CD4-positive, alpha-beta T cell treated with Interleukin-15 for 4 hours (primary cell): ENCODE measurements around the gene RMI1.
A peak's percentile ranks its signal among the peaks of the same experiment; 100 is the strongest.
"Not testable (repeated sequence)": the region's sequence is repeated elsewhere in the genome, so short reads cannot be mapped to it uniquely, and the experiment has no call there.

Experiments used
- DNase-seq: peaks from one replicate; pipeline ENCODE4 v3.0.0-alpha.2; 2020; ENCODE audit warnings: low spot score

The RMI1 gene

GRCh38 chr9:83980395-83981125 lies at the start of gene RMI1:
TSS of gene RMI1 (plus strand) at chr9:83980805. CDS start at chr9:84000987, 20,182 bp downstream.
- peak; percentile 99 for DNase-seq

GRCh38 chr9:83930881-83931280 lies 49.7 kb upstream of the RMI1 start:
- no peak for DNase-seq

- DNase-seq: no peak
Measured at GRCh38 chr9:83932011-83932410, 48.6 kb upstream of the RMI1 start.

- no peak for DNase-seq
Measured at GRCh38 chr9:83932851-83933250, 47.8 kb upstream of the RMI1 start.

GRCh38 chr9:83933790-83934189 lies 46.8 kb upstream of the RMI1 start:
- no peak for DNase-seq

- no peak for DNase-seq
Measured at GRCh38 chr9:83934569-83935275, 45.9 kb upstream of the RMI1 start.

- no peak for DNase-seq
Measured at GRCh38 chr9:83935276-83935935, 45.2 kb upstream of the RMI1 start.

GRCh38 chr9:83936523-83936922 lies 44.1 kb upstream of the RMI1 start:
- no peak for DNase-seq

GRCh38 chr9:83937861-83938455 lies 42.6 kb upstream of the RMI1 start:
- peak; percentile 79 for DNase-seq

GRCh38 chr9:83940590-83941303 lies 39.9 kb upstream of the RMI1 start:
- DNase-seq: no peak

GRCh38 chr9:83948096-83948495 lies 32.5 kb upstream of the RMI1 start:
- not testable (repeated sequence) for DNase-seq

GRCh38 chr9:83956086-83956435 lies 24.5 kb upstream of the RMI1 start:
- peak; percentile 13 for DNase-seq

- peak; percentile 58 for DNase-seq
Measured at GRCh38 chr9:83956436-83957247, 24.0 kb upstream of the RMI1 start.

- DNase-seq: no peak
Measured at GRCh38 chr9:83957248-83957513, 23.4 kb upstream of the RMI1 start.

GRCh38 chr9:83959061-83959460 lies 21.5 kb upstream of the RMI1 start:
- no peak for DNase-seq

GRCh38 chr9:83960991-83961390 lies 19.6 kb upstream of the RMI1 start:
- no peak for DNase-seq

GRCh38 chr9:83962165-83962564 lies 18.4 kb upstream of the RMI1 start:
- no peak for DNase-seq

GRCh38 chr9:83964973-83965349 lies 15.6 kb upstream of the RMI1 start:
- DNase-seq: no peak

- no peak for DNase-seq
Measured at GRCh38 chr9:83965350-83966208, 15.0 kb upstream of the RMI1 start.

- no peak for DNase-seq
Measured at GRCh38 chr9:83966209-83966582, 14.4 kb upstream of the RMI1 start.

GRCh38 chr9:83967073-83967472 lies 13.5 kb upstream of the RMI1 start:
- DNase-seq: no peak
